Peyer's patch (tissue), 4 donors: ENCODE results near the gene ATP6V0D1.

Experiments used
- POLR2A ChIP-seq, 2 donors: fragments of 450-650 bp; IDR thresholded peaks; one replicate each; pipeline ENCODE4 v1.5.1; 2017; ENCODE audit warnings: antibody characterized with exemption in 2 of 2, mild to moderate bottlenecking in 2 of 2, moderate library complexity in 2 of 2
- TF ChIP-seq, protein P1 (sequence below), 6 experiments: fragments of 450-650 bp in 4 of 6; fragments of 200-600 bp in 2 of 6; sonication (generic) in 1 of 6; IDR thresholded peaks; one replicate each; pipeline ENCODE4 v1.5.1; 2017 to 2019; ENCODE audit warnings: antibody characterized with exemption in 6 of 6, mild to moderate bottlenecking in 3 of 6, moderate library complexity in 1 of 6

DNA sequence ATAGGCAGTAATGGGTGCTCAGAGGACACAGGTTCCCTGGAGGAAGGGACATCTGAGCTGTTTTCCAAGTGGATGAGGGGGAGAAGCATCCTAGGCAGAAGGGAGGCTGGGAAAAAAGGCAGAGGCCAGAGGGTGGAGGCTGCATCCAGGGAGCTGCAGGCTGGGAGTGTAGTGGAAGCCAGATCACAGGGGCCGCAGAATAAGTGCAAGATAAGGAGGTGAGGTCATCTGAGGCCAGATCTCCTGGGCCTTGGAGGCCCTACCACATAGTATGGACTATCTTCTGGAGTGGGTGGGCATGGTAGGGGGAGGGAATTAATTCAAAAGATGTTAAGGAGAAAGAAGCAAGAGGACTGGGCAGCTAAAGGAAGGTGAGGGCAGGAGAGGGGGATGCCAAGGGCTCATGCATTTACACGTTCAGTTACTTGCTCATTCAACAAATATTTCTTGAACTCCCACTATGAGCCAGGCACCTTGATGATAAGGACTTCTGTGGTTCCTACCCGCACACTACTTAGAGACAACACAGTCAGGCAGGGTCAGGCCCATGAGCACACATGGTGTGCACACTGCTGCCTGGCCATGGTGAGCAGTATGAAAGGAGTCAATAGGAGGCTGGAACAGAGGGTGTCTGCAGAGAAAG lies 45.3 kb upstream of the ATP6V0D1 start:
- TF ChIP-seq, protein P1, sequence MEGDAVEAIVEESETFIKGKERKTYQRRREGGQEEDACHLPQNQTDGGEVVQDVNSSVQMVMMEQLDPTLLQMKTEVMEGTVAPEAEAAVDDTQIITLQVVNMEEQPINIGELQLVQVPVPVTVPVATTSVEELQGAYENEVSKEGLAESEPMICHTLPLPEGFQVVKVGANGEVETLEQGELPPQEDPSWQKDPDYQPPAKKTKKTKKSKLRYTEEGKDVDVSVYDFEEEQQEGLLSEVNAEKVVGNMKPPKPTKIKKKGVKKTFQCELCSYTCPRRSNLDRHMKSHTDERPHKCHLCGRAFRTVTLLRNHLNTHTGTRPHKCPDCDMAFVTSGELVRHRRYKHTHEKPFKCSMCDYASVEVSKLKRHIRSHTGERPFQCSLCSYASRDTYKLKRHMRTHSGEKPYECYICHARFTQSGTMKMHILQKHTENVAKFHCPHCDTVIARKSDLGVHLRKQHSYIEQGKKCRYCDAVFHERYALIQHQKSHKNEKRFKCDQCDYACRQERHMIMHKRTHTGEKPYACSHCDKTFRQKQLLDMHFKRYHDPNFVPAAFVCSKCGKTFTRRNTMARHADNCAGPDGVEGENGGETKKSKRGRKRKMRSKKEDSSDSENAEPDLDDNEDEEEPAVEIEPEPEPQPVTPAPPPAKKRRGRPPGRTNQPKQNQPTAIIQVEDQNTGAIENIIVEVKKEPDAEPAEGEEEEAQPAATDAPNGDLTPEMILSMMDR (IDR thresholded peaks at IDR 0.05), result no peak
- no peak for TF ChIP-seq POLR2A (IDR thresholded peaks at IDR 0.05)
